ENCODE results near the gene SYT6.

SYT6 gene

GRCh38 chr1:114159941-114160340 is 6.3 kb upstream of the SYT6 start:
- Histone ChIP-seq H3K4me3 (ENCODE audit: insufficient read depth, low read length, poor library complexity, severe bottlenecking) (no peak overlapping the region), H3K9me3 (ENCODE audit: insufficient read depth, low read length) (no peaks in the 10 kb centered on the region), H3F3A (ENCODE audit: insufficient read depth) (no peaks in the 10 kb centered on the region), H3K4me2 (ENCODE audit: low read depth, low read length, poor library complexity, severe bottlenecking) (no peak overlapping the region), H3K9me2 (replicated peaks; ENCODE audit: insufficient read depth, low read length) (no peaks in the 10 kb centered on the region; the same call in 1 of the 2 replicates), H3K27me3 (ENCODE audit: low read length) (no peaks in the 10 kb centered on the region; the same call in 1 of the 2 replicates), H2AFZ (ENCODE audit: low read depth, low read length, severe bottlenecking) (no peak overlapping the region), H3K9ac (ENCODE audit: low read length) (no peak overlapping the region), H4K20me1 (ENCODE audit: low read depth, low read length) (no peaks in the 10 kb centered on the region), H3K36me3 (ENCODE audit: low read length) (no peaks in the 10 kb centered on the region), H3K79me2 (ENCODE audit: insufficient read depth, low read length) (no peaks in the 10 kb centered on the region), H3K27ac (ENCODE audit: low read depth, low read length) (no peak overlapping the region)
- TF ChIP-seq EZH2phosphoT487 (conservative IDR thresholded peaks at IDR 0.05; ENCODE audit: low read length) (no peak), CTCF (IDR thresholded peaks at IDR 0.05; ENCODE audit: insufficient read depth, low read length, poor library complexity, severe bottlenecking) (no peak)

GRCh38 chr1:114157275-114157660 is 3.6 kb upstream of the SYT6 start:
- H3K27me3 ChIP-seq (ENCODE audit: low read length) = no peaks in the 10 kb centered on the region; the same call in 1 of the 2 replicates

DNA sequence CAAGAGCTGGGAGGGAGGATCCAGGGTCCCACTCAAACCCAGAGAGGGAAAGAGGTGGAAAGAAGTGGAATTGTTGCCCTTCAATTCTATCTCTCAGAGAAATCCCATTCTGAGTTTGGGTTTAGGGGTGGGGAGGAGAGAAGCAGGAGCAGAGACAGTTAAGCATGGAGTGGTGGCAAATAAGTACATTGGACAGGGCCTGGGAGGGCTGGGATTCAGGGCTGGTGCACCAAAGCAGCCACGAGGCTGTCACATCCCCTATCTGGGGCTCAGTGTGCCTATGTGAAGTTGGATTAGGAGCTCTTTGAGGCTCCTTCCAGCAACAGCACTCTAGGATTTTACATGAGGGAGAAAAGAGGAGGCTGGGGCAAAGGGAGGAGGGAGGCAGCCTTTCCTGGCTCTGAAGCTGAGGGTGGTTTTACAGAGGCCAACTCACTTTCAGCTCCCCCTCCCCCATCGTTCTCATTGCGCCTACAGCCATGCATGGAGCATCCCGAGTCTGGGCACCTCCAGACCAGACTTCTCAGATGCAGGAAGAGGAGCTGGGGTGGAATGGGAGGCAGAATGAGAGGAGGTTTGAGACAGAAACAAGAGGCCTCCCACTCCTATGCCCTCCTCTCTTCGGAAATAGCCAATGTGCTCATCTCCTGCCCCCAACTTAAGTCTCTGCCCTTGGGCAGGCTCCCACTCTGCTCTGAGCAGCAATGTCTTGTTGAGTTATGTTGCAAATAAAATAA is 3.0 kb upstream of the SYT6 start:
- Histone ChIP-seq H3K79me2 (ENCODE audit: insufficient read depth, low read length) (no peaks in the 10 kb centered on the region), H3K9ac (ENCODE audit: low read length) (no peak overlapping the region), H3K4me3 (ENCODE audit: insufficient read depth, low read length, poor library complexity, severe bottlenecking) (no peak overlapping the region), H3K4me2 (ENCODE audit: low read depth, low read length, poor library complexity, severe bottlenecking) (no peak overlapping the region), H4K20me1 (ENCODE audit: low read depth, low read length) (no peaks in the 10 kb centered on the region), H3K9me2 (replicated peaks; ENCODE audit: insufficient read depth, low read length) (no peaks in the 10 kb centered on the region; the same call in 1 of the 2 replicates), H3F3A (ENCODE audit: insufficient read depth) (no peaks in the 10 kb centered on the region), H3K27me3 (ENCODE audit: low read length) (no peaks in the 10 kb centered on the region; the same call in 1 of the 2 replicates), H3K9me3 (ENCODE audit: insufficient read depth, low read length) (no peaks in the 10 kb centered on the region), H3K27ac (ENCODE audit: low read depth, low read length) (no peak overlapping the region), H3K36me3 (ENCODE audit: low read length) (no peaks in the 10 kb centered on the region), H2AFZ (ENCODE audit: low read depth, low read length, severe bottlenecking) (no peak overlapping the region)
- TF ChIP-seq EZH2phosphoT487 (conservative IDR thresholded peaks at IDR 0.05; ENCODE audit: low read length) (no peak), CTCF (IDR thresholded peaks at IDR 0.05; ENCODE audit: insufficient read depth, low read length, poor library complexity, severe bottlenecking) (no peak)

More at GRCh38 chr1:114157275-114157660, 3.6 kb upstream of the SYT6 start:
- H2AFZ ChIP-seq (ENCODE audit: low read depth, low read length, severe bottlenecking) = no peak overlapping the region
- no peak overlapping the region for H3K9ac ChIP-seq (ENCODE audit: low read length)
- no peaks in the 10 kb centered on the region for H3K36me3 ChIP-seq (ENCODE audit: low read length)
- no peak overlapping the region for H3K4me2 ChIP-seq (ENCODE audit: low read depth, low read length, poor library complexity, severe bottlenecking)
- no peak overlapping the region for H3K4me3 ChIP-seq (ENCODE audit: insufficient read depth, low read length, poor library complexity, severe bottlenecking)
- H3K79me2 ChIP-seq (ENCODE audit: insufficient read depth, low read length) = no peaks in the 10 kb centered on the region
- no peaks in the 10 kb centered on the region; the same call in 1 of the 2 replicates for H3K9me2 ChIP-seq (replicated peaks; ENCODE audit: insufficient read depth, low read length)
- H3K27ac ChIP-seq (ENCODE audit: low read depth, low read length) = no peak overlapping the region
- H4K20me1 ChIP-seq (ENCODE audit: low read depth, low read length) = no peaks in the 10 kb centered on the region
- H3K9me3 ChIP-seq (ENCODE audit: insufficient read depth, low read length) = no peaks in the 10 kb centered on the region
- no peaks in the 10 kb centered on the region for H3F3A ChIP-seq (ENCODE audit: insufficient read depth)
- TF ChIP-seq CTCF (IDR thresholded peaks at IDR 0.05; ENCODE audit: insufficient read depth, low read length, poor library complexity, severe bottlenecking) = no peak
- TF ChIP-seq EZH2phosphoT487 (conservative IDR thresholded peaks at IDR 0.05; ENCODE audit: low read length) = no peak

Data from SU-DHL-6 (cell line).